ENCODE results near the gene APBB2.

APBB2 gene

DNA sequence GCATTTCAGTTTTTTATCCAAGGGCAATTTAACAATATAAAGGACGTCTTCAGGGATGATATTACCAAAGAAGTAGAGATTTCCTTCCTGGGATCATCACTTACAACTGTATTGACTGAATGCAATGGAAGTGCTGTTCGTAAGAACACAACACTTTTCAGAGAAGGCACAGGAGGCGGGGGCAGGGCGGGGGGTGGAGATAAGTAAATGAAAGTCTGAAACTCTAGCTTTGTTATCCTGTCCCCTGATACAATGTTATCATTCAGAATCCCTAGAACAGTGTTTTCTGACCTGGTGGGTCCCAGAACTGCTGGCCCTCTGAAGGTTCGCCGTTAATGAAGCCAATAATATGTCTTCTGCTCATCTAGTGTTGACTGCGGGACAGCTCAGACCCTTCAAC, 340.0 kb downstream of the APBB2 start:
- H3K4me3 ChIP-seq (ENCODE audit: low read depth, low read length), result no peak overlapping the region
- no peak for DNase-seq (ENCODE audit: low read depth)
- TF ChIP-seq, protein P1, sequence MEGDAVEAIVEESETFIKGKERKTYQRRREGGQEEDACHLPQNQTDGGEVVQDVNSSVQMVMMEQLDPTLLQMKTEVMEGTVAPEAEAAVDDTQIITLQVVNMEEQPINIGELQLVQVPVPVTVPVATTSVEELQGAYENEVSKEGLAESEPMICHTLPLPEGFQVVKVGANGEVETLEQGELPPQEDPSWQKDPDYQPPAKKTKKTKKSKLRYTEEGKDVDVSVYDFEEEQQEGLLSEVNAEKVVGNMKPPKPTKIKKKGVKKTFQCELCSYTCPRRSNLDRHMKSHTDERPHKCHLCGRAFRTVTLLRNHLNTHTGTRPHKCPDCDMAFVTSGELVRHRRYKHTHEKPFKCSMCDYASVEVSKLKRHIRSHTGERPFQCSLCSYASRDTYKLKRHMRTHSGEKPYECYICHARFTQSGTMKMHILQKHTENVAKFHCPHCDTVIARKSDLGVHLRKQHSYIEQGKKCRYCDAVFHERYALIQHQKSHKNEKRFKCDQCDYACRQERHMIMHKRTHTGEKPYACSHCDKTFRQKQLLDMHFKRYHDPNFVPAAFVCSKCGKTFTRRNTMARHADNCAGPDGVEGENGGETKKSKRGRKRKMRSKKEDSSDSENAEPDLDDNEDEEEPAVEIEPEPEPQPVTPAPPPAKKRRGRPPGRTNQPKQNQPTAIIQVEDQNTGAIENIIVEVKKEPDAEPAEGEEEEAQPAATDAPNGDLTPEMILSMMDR (IDR thresholded peaks at IDR 0.05; ENCODE audit: low read depth, low read length), result no peak
- TF ChIP-seq POLR2A (IDR thresholded peaks at IDR 0.05; ENCODE audit: extremely low read depth, insufficient read length) (no peak), MYC (IDR thresholded peaks at IDR 0.05; ENCODE audit: low read depth, low read length) (no peak)
- TF ChIP-seq, protein P2, sequence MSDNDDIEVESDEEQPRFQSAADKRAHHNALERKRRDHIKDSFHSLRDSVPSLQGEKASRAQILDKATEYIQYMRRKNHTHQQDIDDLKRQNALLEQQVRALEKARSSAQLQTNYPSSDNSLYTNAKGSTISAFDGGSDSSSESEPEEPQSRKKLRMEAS (IDR thresholded peaks at IDR 0.05; ENCODE audit: low read depth, low read length), result no peak

GRCh38 chr4:40871695-40872250, 342.6 kb downstream of the APBB2 start:
- DNase-seq (ENCODE audit: low read depth), result no peak
- H3K4me3 ChIP-seq (ENCODE audit: low read depth, low read length), result no peak overlapping the region
- no peak for TF ChIP-seq POLR2A (IDR thresholded peaks at IDR 0.05; ENCODE audit: extremely low read depth, insufficient read length)
- TF ChIP-seq, protein P2 (IDR thresholded peaks at IDR 0.05; ENCODE audit: low read depth, low read length), result no peak
- TF ChIP-seq MYC (IDR thresholded peaks at IDR 0.05; ENCODE audit: low read depth, low read length), result no peak
- TF ChIP-seq, protein P1 (IDR thresholded peaks at IDR 0.05; ENCODE audit: low read depth, low read length), result no peak

DNA sequence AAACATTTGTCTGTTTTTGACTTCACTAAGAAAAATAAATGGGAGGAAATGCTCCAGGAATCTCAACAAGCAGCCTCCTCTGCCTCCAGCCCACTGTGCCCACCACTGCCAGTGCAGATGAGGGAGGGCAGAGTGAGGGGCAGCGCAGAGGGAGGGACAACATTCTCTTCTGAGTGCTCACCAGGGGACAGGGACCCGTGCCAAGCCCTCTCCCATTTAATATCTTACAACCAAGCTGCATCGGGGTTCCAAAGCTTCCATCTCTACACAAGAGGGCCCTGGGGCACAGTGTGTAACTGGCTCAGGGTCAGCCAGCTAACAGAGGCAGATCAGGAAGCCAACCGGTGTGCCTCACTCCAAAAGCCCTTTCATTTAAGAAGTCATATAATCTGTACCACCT, 344.2 kb downstream of the APBB2 start:
- TF ChIP-seq, protein P1 (IDR thresholded peaks at IDR 0.05; ENCODE audit: low read depth, low read length), result no peak
- TF ChIP-seq, protein P2 (IDR thresholded peaks at IDR 0.05; ENCODE audit: low read depth, low read length), result no peak
- TF ChIP-seq POLR2A (IDR thresholded peaks at IDR 0.05; ENCODE audit: extremely low read depth, insufficient read length) (no peak), MYC (IDR thresholded peaks at IDR 0.05; ENCODE audit: low read depth, low read length) (no peak)

GRCh38 chr4:40865696-40866095, 348.6 kb downstream of the APBB2 start:
- no peak for DNase-seq (ENCODE audit: low read depth)
- no peak overlapping the region for H3K4me3 ChIP-seq (ENCODE audit: low read depth, low read length)

More for the DNA sequence above, 344.2 kb downstream of the APBB2 start:
- H3K4me3 ChIP-seq (ENCODE audit: low read depth, low read length), result no peak overlapping the region
- no peak for DNase-seq (ENCODE audit: low read depth)

DNA sequence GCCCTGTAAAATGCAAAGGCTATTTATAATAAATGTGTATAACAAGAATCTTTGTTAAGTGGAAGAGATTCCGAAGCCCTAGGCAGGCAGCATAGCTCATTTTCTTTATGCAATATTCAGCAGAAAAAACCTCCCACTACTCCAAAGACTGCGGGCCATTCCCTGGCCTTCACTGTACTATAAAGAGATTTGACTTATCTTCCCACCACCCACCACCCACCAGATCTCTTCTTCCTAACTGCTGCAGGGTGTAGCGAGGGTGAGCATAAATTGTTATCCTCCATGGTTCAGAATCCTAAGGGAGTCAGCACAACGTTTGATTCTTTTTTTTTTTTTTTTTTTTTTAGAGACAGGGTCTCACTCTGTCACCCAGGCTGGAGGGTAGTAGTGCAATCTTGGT, 349.8 kb downstream of the APBB2 start:
- DNase-seq (ENCODE audit: low read depth), result no peak
- TF ChIP-seq, protein P1 (IDR thresholded peaks at IDR 0.05; ENCODE audit: low read depth, low read length), result no peak
- TF ChIP-seq MYC (IDR thresholded peaks at IDR 0.05; ENCODE audit: low read depth, low read length) (no peak), POLR2A (IDR thresholded peaks at IDR 0.05; ENCODE audit: extremely low read depth, insufficient read length) (no peak)
- TF ChIP-seq, protein P2 (IDR thresholded peaks at IDR 0.05; ENCODE audit: low read depth, low read length), result no peak
- H3K4me3 ChIP-seq (ENCODE audit: low read depth, low read length), result no peak overlapping the region

More at GRCh38 chr4:40865696-40866095, 348.6 kb downstream of the APBB2 start:
- TF ChIP-seq, protein P1 (IDR thresholded peaks at IDR 0.05; ENCODE audit: low read depth, low read length), result no peak
- TF ChIP-seq MYC (IDR thresholded peaks at IDR 0.05; ENCODE audit: low read depth, low read length) (no peak), POLR2A (IDR thresholded peaks at IDR 0.05; ENCODE audit: extremely low read depth, insufficient read length) (no peak)
- TF ChIP-seq, protein P2 (IDR thresholded peaks at IDR 0.05; ENCODE audit: low read depth, low read length), result no peak

All from NB4 (cell line).